NB4 (cell line): ENCODE measurements around the gene GMCL1.

Experiments used
- MYC ChIP-seq: IDR thresholded peaks from 2 replicates; pipeline ENCODE4 v1.6.1; 2011; ENCODE audit warnings: low read depth, low read length
- POLR2A ChIP-seq: IDR thresholded peaks from 2 replicates; pipeline ENCODE4 v1.6.1; 2011; ENCODE audit warnings: mild to moderate bottlenecking; ENCODE audit not compliant: insufficient read length; ENCODE audit errors: extremely low read depth
- TF ChIP-seq, protein P1 (sequence below): IDR thresholded peaks from one replicate; pipeline ENCODE4 v1.5.1; 2012; ENCODE audit warnings: low read depth, low read length
- TF ChIP-seq, protein P2 (sequence below): IDR thresholded peaks from 2 replicates; pipeline ENCODE4 v1.6.1; 2011; ENCODE audit warnings: low read depth, low read length

DNA sequence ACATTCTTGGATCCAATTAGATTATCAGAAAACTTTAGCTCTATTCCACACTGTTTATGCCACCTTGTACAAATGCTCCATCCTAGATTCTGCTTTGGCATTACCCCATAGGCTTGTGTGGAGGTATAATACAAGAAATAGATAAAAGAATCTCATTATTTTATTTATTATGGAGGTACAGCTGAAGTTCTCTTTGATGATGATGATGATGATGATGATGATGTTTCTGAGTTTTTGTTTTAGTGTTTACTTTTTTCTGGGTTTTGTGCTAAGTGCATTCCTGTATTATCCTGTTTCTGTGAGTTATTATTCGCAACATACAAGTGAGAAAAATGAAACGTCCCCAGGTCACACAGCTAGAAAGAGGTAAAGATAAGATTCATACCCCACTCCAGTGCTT is 44.1 kb upstream of the GMCL1 start:
- TF ChIP-seq, protein P1, sequence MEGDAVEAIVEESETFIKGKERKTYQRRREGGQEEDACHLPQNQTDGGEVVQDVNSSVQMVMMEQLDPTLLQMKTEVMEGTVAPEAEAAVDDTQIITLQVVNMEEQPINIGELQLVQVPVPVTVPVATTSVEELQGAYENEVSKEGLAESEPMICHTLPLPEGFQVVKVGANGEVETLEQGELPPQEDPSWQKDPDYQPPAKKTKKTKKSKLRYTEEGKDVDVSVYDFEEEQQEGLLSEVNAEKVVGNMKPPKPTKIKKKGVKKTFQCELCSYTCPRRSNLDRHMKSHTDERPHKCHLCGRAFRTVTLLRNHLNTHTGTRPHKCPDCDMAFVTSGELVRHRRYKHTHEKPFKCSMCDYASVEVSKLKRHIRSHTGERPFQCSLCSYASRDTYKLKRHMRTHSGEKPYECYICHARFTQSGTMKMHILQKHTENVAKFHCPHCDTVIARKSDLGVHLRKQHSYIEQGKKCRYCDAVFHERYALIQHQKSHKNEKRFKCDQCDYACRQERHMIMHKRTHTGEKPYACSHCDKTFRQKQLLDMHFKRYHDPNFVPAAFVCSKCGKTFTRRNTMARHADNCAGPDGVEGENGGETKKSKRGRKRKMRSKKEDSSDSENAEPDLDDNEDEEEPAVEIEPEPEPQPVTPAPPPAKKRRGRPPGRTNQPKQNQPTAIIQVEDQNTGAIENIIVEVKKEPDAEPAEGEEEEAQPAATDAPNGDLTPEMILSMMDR: no peak
- TF ChIP-seq POLR2A (no peak), MYC (no peak)
- TF ChIP-seq, protein P2, sequence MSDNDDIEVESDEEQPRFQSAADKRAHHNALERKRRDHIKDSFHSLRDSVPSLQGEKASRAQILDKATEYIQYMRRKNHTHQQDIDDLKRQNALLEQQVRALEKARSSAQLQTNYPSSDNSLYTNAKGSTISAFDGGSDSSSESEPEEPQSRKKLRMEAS: no peak
